ENCODE data around the gene EBPL. TPM values are rescaled to one million over a fixed set of nuclear protein-coding genes. Genes with fewer than 3 reads are reported as not detected.

The EBPL gene
- total RNA-seq, 1 experiment from 2014 or later: 60.9 TPM

GRCh38 chr13:49629947-49630346 lies 61.3 kb downstream of the EBPL start:
- intact Hi-C loops (cut with micrococcal nuclease; ENCODE audit: unreplicated experiment) (no loop called here), in situ Hi-C loops (cut with HindIII; ENCODE audit: low pct_unique_long_range_greater_than_20kb, low sequenced_read_pairs) (no loop called here)
- no peaks in the 10 kb centered on the region for H3K9me3 ChIP-seq (ENCODE audit: control insufficient read depth, insufficient read depth, low read depth, low read length)
- H3K4me3 ChIP-seq (ENCODE audit: low read depth in 2 of 2, low read length in 2 of 2): no peak overlapping the region
- POLR2A ChIA-PET: no interaction called here
- TF ChIP-seq SIN3A (IDR thresholded peaks at IDR 0.05; ENCODE audit: borderline replicate concordance, insufficient read depth, low read depth, low read length): no peak
- TF ChIP-seq CTCF (IDR thresholded peaks at IDR 0.05): no peak
- no peak for TF ChIP-seq POLR2AphosphoS5 (IDR thresholded peaks at IDR 0.05; ENCODE audit: low read depth, low read length)
- TF ChIP-seq TCF7L2 (IDR thresholded peaks at IDR 0.05; ENCODE audit: low read depth, low read length): no peak
- no peak for TF ChIP-seq REST (IDR thresholded peaks at IDR 0.05; ENCODE audit: insufficient read depth in 1 of 2, low read depth in 2 of 2, low read length in 1 of 2)
- no peak overlapping the region for H3K27ac ChIP-seq (ENCODE audit: low read length)
- CTCF ChIA-PET: no interaction called here
- ATAC-seq: no peak
- no peak for DNase-seq (ENCODE audit: low read depth, low spot score)
- H3K27me3 ChIP-seq (ENCODE audit: control insufficient read depth, insufficient read depth, low read length): no peaks in the 10 kb centered on the region
- no peaks in the 10 kb centered on the region for H3K36me3 ChIP-seq (ENCODE audit: control insufficient read depth, insufficient read depth, low read length)
- no peaks in the 10 kb centered on the region for H3K4me1 ChIP-seq (ENCODE audit: control insufficient read depth, insufficient read depth, low read length)
- no TSS peak for BruUV-seq (replicated peaks)

- ChIA-PET POLR2A (interaction anchor here (0.7 kb wide), 1 partner anchor 58 kb away, joined by 3 read pairs; no protein-coding TSS in a partner anchor), CTCF (no interaction called here)
- intact Hi-C loops (cut with micrococcal nuclease; ENCODE audit: unreplicated experiment) (no loop called here), in situ Hi-C loops (cut with HindIII; ENCODE audit: low pct_unique_long_range_greater_than_20kb, low sequenced_read_pairs) (no loop called here)
- no peak for DNase-seq (ENCODE audit: low read depth, low spot score)
- no peak overlapping the region for H3K27ac ChIP-seq (ENCODE audit: low read length)
- H3K9me3 ChIP-seq (ENCODE audit: control insufficient read depth, insufficient read depth, low read depth, low read length): no peaks in the 10 kb centered on the region
- no TSS peak for BruUV-seq (replicated peaks)
- ATAC-seq: no peak
- no peaks in the 10 kb centered on the region for H3K27me3 ChIP-seq (ENCODE audit: control insufficient read depth, insufficient read depth, low read length)
- H3K36me3 ChIP-seq (ENCODE audit: control insufficient read depth, insufficient read depth, low read length): no peaks in the 10 kb centered on the region
- no peaks in the 10 kb centered on the region for H3K4me1 ChIP-seq (ENCODE audit: control insufficient read depth, insufficient read depth, low read length)
- H3K4me3 ChIP-seq (ENCODE audit: low read depth in 2 of 2, low read length in 2 of 2): no peak overlapping the region
- TF ChIP-seq CTCF (IDR thresholded peaks at IDR 0.05): no peak
- no peak for TF ChIP-seq TCF7L2 (IDR thresholded peaks at IDR 0.05; ENCODE audit: low read depth, low read length)
- no peak for TF ChIP-seq POLR2AphosphoS5 (IDR thresholded peaks at IDR 0.05; ENCODE audit: low read depth, low read length)
- no peak for TF ChIP-seq SIN3A (IDR thresholded peaks at IDR 0.05; ENCODE audit: borderline replicate concordance, insufficient read depth, low read depth, low read length)
- TF ChIP-seq REST (IDR thresholded peaks at IDR 0.05; ENCODE audit: insufficient read depth in 1 of 2, low read depth in 2 of 2, low read length in 1 of 2): no peak
Measured at GRCh38 chr13:49629196-49629938, 61.9 kb downstream of the EBPL start.
